SK-N-SH treated with all-trans-retinoic acid at 6 μM for 48 hours (cell line): ENCODE data around the gene ATP5F1A.

Source experiments
- ATAC-seq: fragments of 200-7000 bp; cut with Tn5 transposase; 3 replicates; pipeline ENCODE4 v1.9.1; 2020; ENCODE audit warnings: mild to moderate bottlenecking, moderate library complexity
- ARNTL ChIP-seq: fragments of 450-650 bp; formaldehyde crosslinking; IDR thresholded peaks from 2 replicates; pipeline ENCODE4 v1.5.0; 2020; ENCODE audit warnings: low read depth, mild to moderate bottlenecking, moderate library complexity, borderline replicate concordance
- BACH2 ChIP-seq: fragments of 250-450 bp; sonication (Bioruptor Pico); IDR thresholded peaks from 2 replicates; pipeline ENCODE4 v1.9.0; 2021; ENCODE audit warnings: mild to moderate bottlenecking, borderline replicate concordance
- CREB5 ChIP-seq: fragments of 250-450 bp; sonication (Bioruptor Pico); IDR thresholded peaks from 2 replicates; pipeline ENCODE4 v1.5.1; 2020; ENCODE audit warnings: low read depth, mild to moderate bottlenecking, moderate library complexity
- CSDC2 ChIP-seq: fragments of 250-450 bp; sonication (Bioruptor Pico); IDR thresholded peaks from 2 replicates; pipeline ENCODE4 v1.5.0; 2020; ENCODE audit warnings: mild to moderate bottlenecking, moderate library complexity
- CSRNP3 ChIP-seq: fragments of 250-450 bp; sonication (Bioruptor Pico); IDR thresholded peaks from 2 replicates; pipeline ENCODE4 v1.5.1; 2021; ENCODE audit warnings: mild to moderate bottlenecking, moderate library complexity
- ESRRG ChIP-seq: fragments of 250-450 bp; sonication (Bioruptor Pico); IDR thresholded peaks from 2 replicates; pipeline ENCODE4 v1.6.1; 2021; ENCODE audit warnings: mild to moderate bottlenecking
- ISL1 ChIP-seq: fragments of 250-450 bp; sonication (Bioruptor Pico); IDR thresholded peaks from 2 replicates; pipeline ENCODE4 v2.1.2; 2022; ENCODE audit warnings: mild to moderate bottlenecking, moderate library complexity
- OSR1 ChIP-seq: fragments of 250-450 bp; sonication (Bioruptor Pico); IDR thresholded peaks from 2 replicates; pipeline ENCODE4 v1.8.0; 2022; ENCODE audit warnings: moderate library complexity, mild to moderate bottlenecking, inconsistent platforms
- PATZ1 ChIP-seq: fragments of 250-450 bp; sonication (Bioruptor Pico); IDR thresholded peaks from 2 replicates; pipeline ENCODE4 v1.8.0; 2020; ENCODE audit warnings: mild to moderate bottlenecking, moderate library complexity, borderline replicate concordance
- POU6F1 ChIP-seq: fragments of 250-450 bp; sonication (Bioruptor Pico); IDR thresholded peaks from 2 replicates; pipeline ENCODE4 v1.8.0; 2021; ENCODE audit warnings: low read depth, mild to moderate bottlenecking, moderate library complexity, borderline replicate concordance
- PPARA ChIP-seq: fragments of 250-450 bp; sonication (Bioruptor Pico); IDR thresholded peaks from 2 replicates; pipeline ENCODE4 v1.5.0; 2020; ENCODE audit warnings: mild to moderate bottlenecking, borderline replicate concordance
- RARB ChIP-seq: fragments of 250-450 bp; sonication (Bioruptor Pico); IDR thresholded peaks from 2 replicates; pipeline ENCODE4 v1.8.0; 2021; ENCODE audit warnings: mild to moderate bottlenecking, moderate library complexity
- SNAI2 ChIP-seq: fragments of 250-450 bp; sonication (Bioruptor Pico); IDR thresholded peaks from 2 replicates; pipeline ENCODE4 v1.5.0; 2020; ENCODE audit warnings: mild to moderate bottlenecking, moderate library complexity
- TCF4 ChIP-seq: fragments of 250-450 bp; sonication (Bioruptor Pico); IDR thresholded peaks from 2 replicates; pipeline ENCODE4 v1.8.0; 2021; ENCODE audit warnings: mild to moderate bottlenecking, moderate library complexity, borderline replicate concordance
- TOX ChIP-seq: fragments of 250-450 bp; sonication (Bioruptor Pico); IDR thresholded peaks from 2 replicates; pipeline ENCODE4 v1.8.0; 2021; ENCODE audit warnings: mild to moderate bottlenecking, moderate library complexity, borderline replicate concordance
- TSHZ2 ChIP-seq: fragments of 250-450 bp; sonication (Bioruptor Pico); IDR thresholded peaks from 2 replicates; pipeline ENCODE4 v1.5.0; 2020; ENCODE audit warnings: mild to moderate bottlenecking, moderate library complexity
- ZC3H10 ChIP-seq: fragments of 250-450 bp; sonication (Bioruptor Pico); IDR thresholded peaks from 2 replicates; pipeline ENCODE4 v1.5.1; 2021; ENCODE audit warnings: mild to moderate bottlenecking, moderate library complexity
- ZFP3 ChIP-seq: fragments of 250-450 bp; sonication (Bioruptor Pico); IDR thresholded peaks from 2 replicates; pipeline ENCODE4 v1.5.0; 2020; ENCODE audit warnings: mild to moderate bottlenecking, moderate library complexity
- ZFP30 ChIP-seq: fragments of 450-650 bp; formaldehyde crosslinking; IDR thresholded peaks from 2 replicates; pipeline ENCODE4 v1.5.0; 2022; ENCODE audit warnings: mild to moderate bottlenecking, moderate library complexity
- ZNF70 ChIP-seq: fragments of 450-650 bp; formaldehyde crosslinking; IDR thresholded peaks from 2 replicates; pipeline ENCODE4 v1.5.0; 2020; ENCODE audit warnings: mild to moderate bottlenecking, moderate library complexity
- ZNF8 ChIP-seq: fragments of 450-650 bp; formaldehyde crosslinking; IDR thresholded peaks from 2 replicates; pipeline ENCODE4 v1.5.0; 2020; ENCODE audit warnings: mild to moderate bottlenecking, moderate library complexity

ATP5F1A gene

GRCh38 chr18:46061796-46062195 lies 36.3 kb downstream of the ATP5F1A start (continued):
- no peak for TF ChIP-seq CSRNP3 (CRISPR knock-in tag)

GRCh38 chr18:46061387-46061786 lies 36.7 kb downstream of the ATP5F1A start:
- TF ChIP-seq ESRRG (CRISPR knock-in tag) (no peak), OSR1 (no peak), RARB (CRISPR knock-in tag) (no peak), ISL1 (CRISPR knock-in tag) (no peak), BACH2 (CRISPR knock-in tag) (no peak), SNAI2 (no peak), ZFP30 (CRISPR knock-in tag) (no peak), ZC3H10 (CRISPR knock-in tag) (no peak), PATZ1 (no peak), CSRNP3 (CRISPR knock-in tag) (no peak), POU6F1 (CRISPR knock-in tag) (no peak), PPARA (CRISPR knock-in tag) (no peak)
- no peak for ATAC-seq

GRCh38 chr18:46060359-46060841 lies 37.7 kb downstream of the ATP5F1A start:
- TF ChIP-seq ZNF70 (CRISPR knock-in tag), result no peak
- TF ChIP-seq ESRRG (CRISPR knock-in tag), result no peak
- no peak for TF ChIP-seq TCF4 (CRISPR knock-in tag)
- no peak for TF ChIP-seq POU6F1 (CRISPR knock-in tag)
- no peak for TF ChIP-seq PATZ1
- TF ChIP-seq SNAI2, result no peak
- TF ChIP-seq ISL1 (CRISPR knock-in tag), result no peak
- TF ChIP-seq RARB (CRISPR knock-in tag), result no peak
- no peak for TF ChIP-seq PPARA (CRISPR knock-in tag)
- TF ChIP-seq BACH2 (CRISPR knock-in tag), result no peak
- no peak for TF ChIP-seq CREB5 (CRISPR knock-in tag)
- no peak for TF ChIP-seq ZC3H10 (CRISPR knock-in tag)
- no peak for TF ChIP-seq TOX
- no peak for TF ChIP-seq ARNTL
- no peak for TF ChIP-seq ZFP3 (CRISPR knock-in tag)
- no peak for TF ChIP-seq ZNF8
- no peak for TF ChIP-seq TSHZ2 (CRISPR knock-in tag)
- no peak for TF ChIP-seq CSDC2 (CRISPR knock-in tag)
- ATAC-seq, result no peak
